ENCODE measurements around the gene NFYA. TPM values are rescaled to one million over a fixed set of nuclear protein-coding genes. Genes with fewer than 3 reads are reported as not detected.
"Not testable (repeated sequence)": the region's sequence is repeated elsewhere in the genome, so short reads cannot be mapped to it uniquely, and the experiment has no call there.

Gene NFYA
- total RNA-seq, 3 donors from 2014 or later: 28.0 to 28.8 (median 28.6) TPM

DNA sequence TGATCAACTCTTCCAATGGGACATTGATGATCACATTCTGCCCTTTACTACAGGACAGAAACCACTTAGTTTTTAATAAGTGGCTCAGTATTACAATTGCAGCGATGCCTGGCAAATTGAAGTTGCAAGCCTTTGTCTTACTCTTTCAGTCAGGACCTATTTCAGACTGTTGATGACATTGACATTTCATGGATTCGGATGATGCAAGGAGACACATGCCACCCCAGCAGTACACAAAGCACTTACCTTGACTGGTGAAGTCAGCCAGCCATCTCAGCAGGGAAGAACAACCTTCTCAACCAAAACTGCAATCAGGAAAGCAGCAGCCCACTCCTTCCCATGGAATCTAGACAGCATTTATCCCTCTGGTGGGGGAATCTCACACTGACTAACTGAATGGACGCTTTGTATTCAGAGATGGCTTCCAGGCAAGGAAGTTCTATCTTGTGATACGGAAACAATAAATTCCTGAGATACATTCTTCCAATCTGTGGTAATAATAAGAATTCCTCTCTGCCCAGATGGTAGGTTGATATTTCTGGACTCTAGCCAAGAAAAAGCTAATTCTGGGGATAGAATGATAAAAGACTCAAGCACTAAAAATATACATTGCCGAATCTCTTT lies 24.8 kb downstream of the NFYA start:
- H3K27me3 Mint-ChIP-seq (ENCODE audit: low read depth): no peaks in the 10 kb centered on the region
- H3K4me3 Mint-ChIP-seq: no peak overlapping the region
- H3K9me3 Mint-ChIP-seq: no peaks in the 10 kb centered on the region
- DNase-seq (no peak), ATAC-seq (no peak)
- peaks cover 61% of the 10 kb centered on the region for H3K36me3 Mint-ChIP-seq (ENCODE audit: insufficient read depth)
- peaks cover 6% of the 10 kb centered on the region for H3K4me1 Mint-ChIP-seq (ENCODE audit: low read depth)

DNA sequence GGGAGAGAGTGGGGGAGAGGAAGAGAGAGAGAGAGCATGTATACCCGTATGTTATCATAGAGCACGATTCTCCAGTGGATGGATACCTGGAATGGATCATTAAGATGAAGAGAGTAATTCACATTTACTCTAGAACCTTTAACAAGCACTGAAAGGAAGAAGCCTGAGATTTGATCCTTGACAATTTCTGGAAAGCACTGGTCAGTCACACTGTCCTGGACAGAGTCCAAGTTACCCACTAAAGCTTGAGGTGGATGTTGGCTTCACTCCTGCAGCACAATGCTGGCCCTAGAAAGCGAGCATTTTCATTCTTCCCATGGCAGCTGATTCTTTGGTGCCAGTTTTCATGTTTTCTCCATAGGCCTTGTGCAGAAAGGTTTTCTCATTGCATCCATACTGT lies 25.6 kb downstream of the NFYA start:
- DNase-seq (no peak), ATAC-seq (no peak)
- H3K4me3 Mint-ChIP-seq: no peak overlapping the region
- H3K36me3 Mint-ChIP-seq (ENCODE audit: insufficient read depth): peaks cover 57% of the 10 kb centered on the region
- H3K4me1 Mint-ChIP-seq (ENCODE audit: low read depth): peaks cover 6% of the 10 kb centered on the region
- H3K9me3 Mint-ChIP-seq: no peaks in the 10 kb centered on the region
- no peaks in the 10 kb centered on the region for H3K27me3 Mint-ChIP-seq (ENCODE audit: low read depth)

- Mint-ChIP-seq H3K9me3 (no peaks in the 10 kb centered on the region), H3K4me3 (peak overlapping the region; percentile 48), H3K27me3 (ENCODE audit: low read depth) (no peaks in the 10 kb centered on the region), H3K36me3 (ENCODE audit: insufficient read depth) (peaks cover 42% of the 10 kb centered on the region), H3K4me1 (ENCODE audit: low read depth) (peaks cover 5% of the 10 kb centered on the region)
- no peak for DNase-seq
- no peak for ATAC-seq
Observed at GRCh38 chr6:41100871-41101287, 28.1 kb downstream of the NFYA start.

- ATAC-seq (peak; percentile 51 to 63), DNase-seq (no peak)
- Mint-ChIP-seq H3K9me3 (no peaks in the 10 kb centered on the region), H3K4me3 (no peak overlapping the region), H3K27me3 (ENCODE audit: low read depth) (no peaks in the 10 kb centered on the region), H3K36me3 (ENCODE audit: insufficient read depth) (peaks cover 14% of the 10 kb centered on the region), H3K4me1 (ENCODE audit: low read depth) (peaks cover 5% of the 10 kb centered on the region)
Observed at GRCh38 chr6:41103847-41104246, 31.1 kb downstream of the NFYA start.

- Mint-ChIP-seq H3K4me1 (ENCODE audit: low read depth) (no peaks in the 10 kb centered on the region), H3K4me3 (no peak overlapping the region), H3K9me3 (no peaks in the 10 kb centered on the region), H3K27me3 (ENCODE audit: low read depth) (no peaks in the 10 kb centered on the region), H3K36me3 (ENCODE audit: insufficient read depth) (peaks cover 11% of the 10 kb centered on the region)
- ATAC-seq (no peak), DNase-seq (no peak)
Observed at GRCh38 chr6:41111017-41111416, 38.2 kb downstream of the NFYA start.

DNA sequence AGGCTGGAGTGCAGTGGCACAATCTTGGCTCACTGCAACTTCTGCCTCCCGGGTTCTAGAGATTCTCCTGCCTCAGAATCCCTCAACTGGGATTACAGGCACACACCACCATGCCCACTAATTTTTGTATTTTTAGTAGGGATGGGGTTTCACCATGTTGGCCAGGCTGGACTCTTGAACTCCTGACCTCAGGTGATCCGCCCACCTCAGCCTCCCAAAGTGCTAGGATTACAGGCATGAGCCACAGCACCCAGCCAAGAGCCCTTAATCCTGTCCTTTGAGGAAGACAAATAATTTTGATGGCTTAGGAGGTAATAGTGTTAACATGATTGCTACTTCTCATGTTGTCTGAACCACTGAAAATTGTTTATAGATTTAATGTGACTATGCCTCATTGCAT lies 42.3 kb downstream of the NFYA start:
- DNase-seq; H3K4me3 Mint-ChIP-seq; ATAC-seq; H3K9me3 Mint-ChIP-seq; H3K27me3 Mint-ChIP-seq (ENCODE audit: low read depth); H3K4me1 Mint-ChIP-seq (ENCODE audit: low read depth): not testable (repeated sequence)
- H3K36me3 Mint-ChIP-seq (ENCODE audit: insufficient read depth): peaks cover 21% of the 10 kb centered on the region

DNA sequence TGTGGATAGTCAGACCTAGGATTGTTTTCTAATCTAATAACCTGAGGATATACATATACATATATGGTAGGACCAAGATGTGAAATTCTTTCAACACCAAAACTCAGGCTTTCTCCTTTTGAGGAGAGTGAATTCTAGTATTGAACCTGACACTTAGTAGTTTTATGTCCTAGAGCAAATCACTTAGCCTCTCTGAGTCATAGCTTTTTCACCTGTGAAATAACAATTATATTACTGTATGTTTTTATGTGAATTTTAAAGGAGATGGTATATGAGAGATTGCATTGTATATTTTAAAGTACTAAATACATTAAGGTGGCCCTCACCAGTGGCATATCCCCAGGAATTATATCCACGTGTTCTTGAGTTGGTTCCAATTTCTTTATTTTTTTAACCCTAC lies 46.7 kb downstream of the NFYA start:
- Mint-ChIP-seq H3K4me1 (ENCODE audit: low read depth) (no peaks in the 10 kb centered on the region), H3K9me3 (no peaks in the 10 kb centered on the region), H3K27me3 (ENCODE audit: low read depth) (no peaks in the 10 kb centered on the region), H3K4me3 (no peak overlapping the region), H3K36me3 (ENCODE audit: insufficient read depth) (peaks cover 39% of the 10 kb centered on the region)
- ATAC-seq: no peak
- no peak for DNase-seq

- ATAC-seq (no peak), DNase-seq (no peak)
- no peak overlapping the region for H3K4me3 Mint-ChIP-seq
- peaks cover 36% of the 10 kb centered on the region for H3K36me3 Mint-ChIP-seq (ENCODE audit: insufficient read depth)
- H3K9me3 Mint-ChIP-seq: no peaks in the 10 kb centered on the region
- no peaks in the 10 kb centered on the region for H3K4me1 Mint-ChIP-seq (ENCODE audit: low read depth)
- H3K27me3 Mint-ChIP-seq (ENCODE audit: low read depth): no peaks in the 10 kb centered on the region
Observed at GRCh38 chr6:41120058-41120457, 47.3 kb downstream of the NFYA start.

DNA sequence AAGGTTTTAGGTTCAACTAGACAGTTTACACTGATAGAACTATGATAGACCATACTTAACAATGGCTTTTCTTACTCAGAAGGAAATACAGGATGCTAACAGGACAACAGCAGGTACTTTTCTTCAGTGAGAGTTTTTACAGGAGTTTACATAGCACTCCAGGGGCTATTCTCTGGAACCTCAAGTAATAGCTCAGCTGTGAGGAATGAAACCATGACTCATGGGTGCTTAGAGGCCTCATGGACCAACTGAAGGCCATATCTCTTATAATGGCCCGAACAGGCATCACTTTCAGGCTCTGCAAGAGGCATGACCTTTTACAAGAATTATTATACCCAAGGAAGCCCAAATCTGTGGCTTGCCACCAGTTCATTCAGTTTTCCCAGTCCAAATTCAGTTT lies 49.6 kb downstream of the NFYA start:
- H3K4me3 Mint-ChIP-seq: no peak overlapping the region
- H3K36me3 Mint-ChIP-seq (ENCODE audit: insufficient read depth): peaks cover 34% of the 10 kb centered on the region
- ATAC-seq (no peak), DNase-seq (no peak)
- H3K27me3 Mint-ChIP-seq (ENCODE audit: low read depth): no peaks in the 10 kb centered on the region
- no peaks in the 10 kb centered on the region for H3K4me1 Mint-ChIP-seq (ENCODE audit: low read depth)
- H3K9me3 Mint-ChIP-seq: no peaks in the 10 kb centered on the region

GRCh38 chr6:41122918-41123317 lies 50.1 kb downstream of the NFYA start:
- H3K27me3 Mint-ChIP-seq (ENCODE audit: low read depth): no peaks in the 10 kb centered on the region
- ATAC-seq: no peak
- no peaks in the 10 kb centered on the region for H3K4me1 Mint-ChIP-seq (ENCODE audit: low read depth)
- H3K9me3 Mint-ChIP-seq: no peaks in the 10 kb centered on the region
- no peak for DNase-seq
- H3K4me3 Mint-ChIP-seq: no peak overlapping the region
- H3K36me3 Mint-ChIP-seq (ENCODE audit: insufficient read depth): peaks cover 30% of the 10 kb centered on the region

- DNase-seq (no peak), ATAC-seq (no peak)
- Mint-ChIP-seq H3K4me1 (ENCODE audit: low read depth) (no peaks in the 10 kb centered on the region), H3K9me3 (no peaks in the 10 kb centered on the region), H3K27me3 (ENCODE audit: low read depth) (no peaks in the 10 kb centered on the region), H3K36me3 (ENCODE audit: insufficient read depth) (peaks cover 23% of the 10 kb centered on the region), H3K4me3 (no peak overlapping the region)
Observed at GRCh38 chr6:41125282-41125681, 52.5 kb downstream of the NFYA start.

GRCh38 chr6:41132254-41132653 lies 59.5 kb downstream of the NFYA start:
- Mint-ChIP-seq H3K36me3 (ENCODE audit: insufficient read depth) (peaks cover 27% of the 10 kb centered on the region), H3K27me3 (ENCODE audit: low read depth) (no peaks in the 10 kb centered on the region), H3K9me3 (no peaks in the 10 kb centered on the region), H3K4me3 (no peak overlapping the region), H3K4me1 (ENCODE audit: low read depth) (no peaks in the 10 kb centered on the region)
- no peak for ATAC-seq
- no peak for DNase-seq

DNA sequence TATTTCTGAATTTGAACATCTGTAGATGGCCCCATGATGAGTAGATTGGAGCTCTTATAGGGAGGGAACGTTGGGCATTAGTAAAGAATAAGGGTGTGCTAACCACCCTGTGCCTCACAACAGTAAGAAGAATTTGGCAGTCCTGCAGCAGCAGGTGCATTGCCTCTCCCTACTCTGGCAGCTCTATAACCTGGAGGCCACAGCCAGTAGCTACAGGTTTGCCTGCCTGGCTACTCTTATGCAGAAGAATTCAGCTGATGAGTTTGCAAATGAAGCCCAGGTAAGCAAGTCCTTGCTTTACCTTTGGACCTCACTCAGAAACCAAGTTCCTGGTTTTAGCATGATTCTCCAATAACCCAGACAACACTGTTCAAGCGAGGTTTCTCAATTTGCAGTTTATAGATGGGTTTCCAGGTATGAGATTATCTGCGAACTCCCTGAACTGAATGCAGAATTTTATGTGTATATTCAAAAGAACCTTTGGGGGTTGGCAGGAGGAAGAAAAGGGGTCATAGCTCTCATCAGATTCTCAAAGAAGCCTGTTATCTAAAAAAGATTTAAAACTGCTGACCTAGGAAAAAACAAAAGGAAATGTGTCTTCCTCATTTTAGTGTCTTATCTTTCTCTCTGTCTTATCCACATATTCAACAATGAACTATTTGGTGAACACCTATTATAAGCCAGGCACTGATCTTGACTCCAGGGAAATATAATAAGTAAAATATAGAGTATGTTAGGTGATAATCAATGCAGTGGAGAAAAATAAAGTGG lies 62.5 kb downstream of the NFYA start:
- H3K9me3 Mint-ChIP-seq: no peaks in the 10 kb centered on the region
- DNase-seq (no peak), ATAC-seq (no peak)
- H3K4me3 Mint-ChIP-seq: no peak overlapping the region
- no peaks in the 10 kb centered on the region for H3K4me1 Mint-ChIP-seq (ENCODE audit: low read depth)
- peaks cover 29% of the 10 kb centered on the region for H3K36me3 Mint-ChIP-seq (ENCODE audit: insufficient read depth)
- no peaks in the 10 kb centered on the region for H3K27me3 Mint-ChIP-seq (ENCODE audit: low read depth)

DNA sequence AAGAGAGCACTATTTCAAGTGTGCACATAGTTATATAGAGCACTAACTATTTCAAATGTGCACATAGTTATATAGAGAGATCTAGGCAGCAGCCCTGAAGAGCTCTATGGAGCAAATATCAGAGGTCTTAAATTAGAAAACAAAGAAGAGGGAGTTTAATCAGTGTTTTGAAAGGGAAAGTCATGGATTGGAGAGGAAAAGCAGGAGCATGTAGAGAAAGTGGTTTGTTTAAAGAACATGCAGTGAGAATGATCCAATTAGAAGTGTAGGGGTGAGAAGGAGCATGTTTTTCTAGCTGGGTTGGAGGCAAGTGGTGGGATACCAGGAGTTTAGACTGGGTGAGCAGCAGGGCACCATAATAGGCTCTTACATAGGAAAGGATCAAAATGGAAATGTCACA lies 64.1 kb downstream of the NFYA start:
- DNase-seq (no peak), ATAC-seq (no peak)
- Mint-ChIP-seq H3K27me3 (ENCODE audit: low read depth) (no peaks in the 10 kb centered on the region), H3K36me3 (ENCODE audit: insufficient read depth) (peaks cover 31% of the 10 kb centered on the region), H3K9me3 (no peaks in the 10 kb centered on the region), H3K4me3 (no peak overlapping the region), H3K4me1 (ENCODE audit: low read depth) (no peaks in the 10 kb centered on the region)

GRCh38 chr6:41147917-41148316 lies 75.1 kb downstream of the NFYA start:
- DNase-seq (no peak), ATAC-seq (no peak)
- Mint-ChIP-seq H3K27me3 (ENCODE audit: low read depth) (no peaks in the 10 kb centered on the region), H3K9me3 (no peaks in the 10 kb centered on the region), H3K36me3 (ENCODE audit: insufficient read depth) (peaks cover 23% of the 10 kb centered on the region), H3K4me1 (ENCODE audit: low read depth) (peaks cover 14% of the 10 kb centered on the region), H3K4me3 (no peak overlapping the region)
